NCI-H146 treated with DMSO at 0.1 percent for 48 hours (cell line): Measurements from ENCODE around the gene PTPRJ.

Experiments used
- DNase-seq: peaks from one replicate; lab custom pipeline; 2025; ENCODE audit not compliant: unreplicated experiment; lab: John Stamatoyannopoulos, UW

Gene PTPRJ

DNA sequence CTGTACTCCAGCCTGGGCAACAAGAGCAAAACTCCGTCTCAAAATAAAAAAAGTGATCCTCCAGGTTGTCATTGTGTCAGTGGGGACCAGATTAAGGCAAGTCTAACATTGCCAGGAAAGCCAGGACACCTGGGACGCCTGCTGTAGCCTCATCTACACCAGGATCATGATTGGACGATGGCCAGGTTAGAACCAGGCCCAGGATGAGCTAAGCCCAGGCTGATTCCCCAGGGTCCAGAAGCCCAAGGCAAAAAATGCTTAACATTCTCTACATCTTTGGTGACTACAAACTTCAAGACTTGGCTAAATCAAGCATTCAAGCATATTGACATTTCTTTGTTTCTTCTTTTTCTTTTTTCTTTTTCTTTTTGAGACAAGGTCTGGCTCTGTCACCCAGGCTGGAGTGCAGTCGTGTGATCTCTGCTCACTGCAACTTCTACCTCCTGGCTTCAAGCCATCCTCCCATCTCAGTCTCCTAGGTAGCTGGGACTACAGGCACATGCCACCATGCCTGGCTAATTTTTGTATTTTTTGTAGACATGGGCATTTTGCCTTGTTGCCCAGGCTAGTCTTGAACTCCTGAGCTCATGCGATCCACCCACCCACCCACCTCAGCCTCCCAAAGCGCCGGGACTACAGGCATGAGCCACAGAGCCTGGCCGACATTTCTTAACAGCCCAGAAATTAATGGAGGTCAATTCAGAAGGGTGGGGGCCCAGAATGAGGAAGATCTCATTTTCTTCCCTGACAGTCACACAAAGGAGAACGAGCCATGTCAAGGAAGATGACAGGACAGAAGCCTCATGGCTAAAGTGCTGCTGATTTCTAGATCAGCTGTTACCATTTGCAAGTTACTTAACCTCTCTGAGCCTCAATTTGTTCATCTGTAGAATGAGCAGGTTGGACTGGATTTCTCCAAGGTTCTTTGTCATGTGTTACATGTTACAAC, 12.5 kb upstream of the PTPRJ start:
- no peak for DNase-seq

DNA sequence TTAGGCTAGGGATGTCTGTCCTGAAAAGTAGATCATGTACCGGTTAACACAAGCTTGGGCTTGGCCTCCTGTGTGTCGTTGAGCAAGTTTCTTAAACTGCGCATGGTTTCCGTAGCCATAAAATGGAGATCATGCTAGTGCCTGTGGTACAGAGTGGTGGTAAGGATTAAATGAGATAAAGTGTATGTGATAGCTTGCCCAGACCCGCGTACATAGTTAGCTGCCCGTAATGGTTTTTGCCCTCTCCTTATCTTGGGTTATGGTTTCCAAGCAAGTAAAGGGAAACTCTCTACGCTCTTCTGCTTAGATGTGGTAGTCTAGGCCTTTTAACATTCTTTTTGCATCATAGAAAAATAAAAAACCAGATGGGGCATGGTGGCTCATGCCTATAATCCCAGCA, 11.0 kb upstream of the PTPRJ start:
- no peak for DNase-seq

DNA sequence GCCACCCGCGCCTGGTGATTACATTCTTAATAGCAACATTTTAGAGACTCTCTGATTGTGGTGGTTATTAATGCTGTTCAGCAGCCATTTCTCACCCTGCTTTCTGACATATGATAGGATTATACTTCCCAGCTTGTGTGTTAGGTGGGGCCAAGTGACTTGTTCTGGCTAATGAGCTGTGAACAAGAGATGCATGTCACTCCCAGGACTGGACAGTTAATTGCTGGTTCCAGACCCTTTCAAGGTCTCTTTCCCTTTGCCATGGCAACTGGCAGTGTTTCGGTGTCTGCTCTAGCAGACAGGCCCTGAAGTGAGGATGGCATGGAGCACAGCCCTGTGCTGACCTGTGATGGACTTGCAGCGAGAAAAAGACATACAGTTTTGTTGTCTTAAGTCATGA, 8.9 kb upstream of the PTPRJ start:
- no peak for DNase-seq

GRCh38 chr11:47973173-47973572, 7.2 kb upstream of the PTPRJ start:
- no peak for DNase-seq

GRCh38 chr11:47976931-47977330, 3.4 kb upstream of the PTPRJ start:
- DNase-seq, result no peak

DNA sequence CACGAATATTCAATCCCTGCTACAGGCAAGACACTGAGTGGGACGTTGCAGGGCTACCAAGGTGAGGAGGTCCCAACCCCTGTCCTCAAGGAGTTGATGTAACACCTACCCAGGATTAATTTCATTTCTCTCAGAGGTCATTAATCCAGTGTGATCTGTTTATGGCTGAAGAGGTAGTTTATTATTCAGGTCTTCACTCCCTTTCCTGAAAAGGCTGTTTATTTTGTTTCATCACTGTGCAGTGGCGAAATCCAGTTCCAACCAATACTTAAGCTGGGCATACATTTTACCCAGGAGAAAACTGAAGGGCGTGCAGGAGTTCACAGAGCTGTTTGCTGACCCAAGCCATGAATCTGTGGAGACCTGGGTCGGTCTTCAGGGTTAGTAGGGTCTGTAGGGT, 2.7 kb upstream of the PTPRJ start:
- no peak for DNase-seq

GRCh38 chr11:47979378-47980087, 826 bp upstream of the PTPRJ start:
- DNase-seq, result no peak

GRCh38 chr11:47980907-47981621, 705 bp downstream of the PTPRJ start:
- peak; percentile 8 for DNase-seq

DNA sequence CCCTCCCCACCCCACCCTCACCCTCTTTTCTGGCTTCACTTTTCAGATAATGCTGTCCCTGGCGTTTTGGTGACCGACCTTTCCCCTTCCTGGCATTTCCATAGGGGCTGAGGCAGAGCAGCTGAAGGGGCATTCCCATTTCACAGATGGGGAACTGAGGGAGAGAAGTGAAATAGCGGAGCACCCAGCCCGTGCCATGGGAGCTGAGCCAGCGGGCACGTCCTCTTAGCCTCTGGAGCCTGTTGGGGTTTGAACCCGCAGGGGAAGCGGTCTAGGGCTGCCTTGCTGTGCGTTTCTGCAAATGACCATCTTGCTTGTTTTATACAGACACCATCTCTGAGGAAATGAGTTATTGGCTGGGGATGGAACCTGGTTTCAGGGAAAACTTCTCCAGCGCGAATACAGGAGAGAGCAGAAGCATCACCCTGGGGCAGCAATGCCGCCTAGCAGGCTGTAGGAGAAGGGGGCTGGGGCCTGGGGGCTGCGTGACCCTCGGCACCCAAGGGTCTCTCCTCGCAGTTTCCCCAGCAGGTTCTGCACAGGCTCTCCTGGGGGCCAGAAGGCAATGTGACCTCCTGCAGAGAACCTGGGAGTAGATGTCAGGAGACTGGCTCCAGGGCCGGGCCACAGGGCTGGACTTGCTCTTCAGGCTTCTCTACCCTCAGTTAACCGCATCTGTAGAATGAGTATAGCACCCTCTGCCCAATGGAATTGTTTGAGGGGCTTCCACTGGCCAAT, 1.5 kb downstream of the PTPRJ start:
- DNase-seq, result no peak

GRCh38 chr11:47982616-47983015, 2.3 kb downstream of the PTPRJ start:
- DNase-seq, result no peak

- DNase-seq, result no peak
Measured at GRCh38 chr11:47983464-47984397, 3.4 kb downstream of the PTPRJ start.

- DNase-seq, result no peak
Measured at GRCh38 chr11:47986219-47986618, 5.9 kb downstream of the PTPRJ start.

- no peak for DNase-seq
Measured at GRCh38 chr11:47986742-47987141, 6.4 kb downstream of the PTPRJ start.

GRCh38 chr11:47987310-47987709, 7.0 kb downstream of the PTPRJ start:
- DNase-seq, result no peak

DNA sequence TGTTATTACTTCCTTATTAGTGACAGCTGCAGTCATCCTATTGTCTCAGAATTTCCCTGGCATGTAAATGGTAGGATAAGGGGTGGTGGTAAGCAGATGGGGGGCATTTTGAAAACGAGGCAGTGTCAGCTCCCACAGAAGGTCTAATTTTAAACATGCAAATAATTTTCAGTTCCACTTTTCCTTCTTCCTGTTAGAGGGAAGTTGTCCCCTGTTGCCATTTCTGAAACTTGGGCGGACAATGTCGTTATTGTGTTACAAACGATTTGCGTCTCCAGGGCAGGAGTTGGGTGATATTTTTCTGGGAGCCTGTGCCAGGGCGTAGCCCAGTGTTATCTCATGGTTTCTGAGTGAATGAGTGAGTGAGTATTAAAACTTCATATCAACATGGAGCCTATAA, 7.4 kb downstream of the PTPRJ start:
- no peak for DNase-seq

DNA sequence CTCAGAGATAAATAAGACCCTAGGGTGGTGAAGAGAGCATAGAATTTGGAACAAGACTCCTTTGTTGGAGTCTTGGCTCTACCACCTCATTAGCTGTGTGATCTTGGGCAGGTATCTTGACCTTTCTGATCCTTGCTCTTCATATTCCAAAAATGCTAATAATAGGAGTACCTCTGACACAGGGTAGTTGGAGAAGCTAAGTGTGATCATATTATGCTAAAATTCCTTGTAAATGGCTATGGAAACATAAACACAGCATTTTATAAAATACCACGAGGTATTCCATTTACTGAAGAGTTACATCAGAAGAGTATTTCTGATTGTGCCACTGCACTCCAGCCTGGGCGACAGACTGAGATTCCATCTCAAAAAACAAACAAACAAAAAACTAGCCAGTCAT, 9.4 kb downstream of the PTPRJ start:
- no peak for DNase-seq

GRCh38 chr11:47991266-47991830, 11.0 kb downstream of the PTPRJ start:
- peak; percentile 47 for DNase-seq

DNA sequence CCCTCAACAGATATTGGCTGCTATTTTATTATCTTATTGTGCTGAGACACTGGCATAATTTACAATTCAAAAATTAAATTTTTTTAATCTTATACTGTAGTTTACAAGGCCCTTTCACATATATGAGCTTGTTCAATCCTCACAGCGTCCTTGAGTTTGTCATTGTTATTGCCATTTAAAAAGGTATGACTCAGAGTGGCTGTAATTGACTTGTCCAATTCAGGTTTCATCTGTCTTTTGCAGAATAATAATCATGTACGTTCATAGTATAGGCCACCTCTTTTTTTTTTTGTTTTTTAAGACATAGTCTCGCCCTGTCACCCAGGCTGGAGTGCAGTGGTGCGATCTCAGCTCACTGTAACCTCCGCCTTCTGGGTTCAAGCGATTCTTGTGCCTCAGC, 11.5 kb downstream of the PTPRJ start:
- no peak for DNase-seq

GRCh38 chr11:47992959-47993820, 12.8 kb downstream of the PTPRJ start:
- DNase-seq, result no peak
